GM21619 (cell line): ENCODE data around the gene HARS1.
A peak's percentile ranks its signal among the peaks of the same experiment; 100 is the strongest.
"Not testable (repeated sequence)": the region's sequence is repeated elsewhere in the genome, so short reads cannot be mapped to it uniquely, and the experiment has no call there.

Source experiments
- ATAC-seq: cut with Tn5 transposase; IDR thresholded peaks from one replicate; pipeline ENCODE4 v1.9.1; 2021; ENCODE audit not compliant: unreplicated experiment

The HARS1 gene

DNA sequence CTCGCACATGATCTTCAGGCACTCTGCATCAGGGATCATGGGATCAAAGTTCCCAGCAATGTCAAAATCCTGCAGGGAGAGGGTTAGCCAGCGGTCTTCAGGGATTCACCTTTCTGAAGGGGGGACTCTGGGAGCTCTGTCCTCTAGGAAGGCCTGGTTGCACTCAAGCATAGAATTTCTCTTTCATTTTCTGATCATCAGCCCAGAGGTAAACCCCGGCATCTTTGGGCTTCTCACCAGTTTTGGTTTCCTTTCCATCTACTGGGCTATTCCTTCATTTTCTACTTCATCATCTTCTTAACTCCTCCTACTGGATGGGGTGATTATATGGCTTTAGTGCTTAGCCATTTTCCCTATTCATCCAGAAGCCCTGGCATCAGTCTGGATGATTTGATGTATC, 13.2 kb downstream of the HARS1 start:
- peak; percentile 56 for ATAC-seq

DNA sequence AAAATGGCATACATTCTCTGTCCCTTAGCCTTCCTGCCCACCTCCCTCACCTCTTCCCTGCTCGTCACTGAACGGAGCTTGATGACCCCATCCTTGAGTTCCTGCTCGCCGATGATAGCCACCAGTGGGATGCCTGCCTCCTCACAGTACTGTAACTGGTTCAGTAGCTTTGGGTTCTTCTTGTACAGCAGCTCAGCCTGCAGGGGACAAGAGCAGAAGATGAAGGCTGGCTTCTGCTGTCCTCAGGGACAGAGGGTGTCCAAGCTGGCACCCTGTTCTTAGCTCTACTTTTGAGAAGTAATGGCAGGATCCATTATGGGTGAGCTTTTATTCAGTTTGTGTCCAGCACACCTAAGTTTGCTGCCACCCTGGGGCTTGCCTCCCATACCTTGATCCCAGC, 16.5 kb downstream of the HARS1 start:
- no peak for ATAC-seq

DNA sequence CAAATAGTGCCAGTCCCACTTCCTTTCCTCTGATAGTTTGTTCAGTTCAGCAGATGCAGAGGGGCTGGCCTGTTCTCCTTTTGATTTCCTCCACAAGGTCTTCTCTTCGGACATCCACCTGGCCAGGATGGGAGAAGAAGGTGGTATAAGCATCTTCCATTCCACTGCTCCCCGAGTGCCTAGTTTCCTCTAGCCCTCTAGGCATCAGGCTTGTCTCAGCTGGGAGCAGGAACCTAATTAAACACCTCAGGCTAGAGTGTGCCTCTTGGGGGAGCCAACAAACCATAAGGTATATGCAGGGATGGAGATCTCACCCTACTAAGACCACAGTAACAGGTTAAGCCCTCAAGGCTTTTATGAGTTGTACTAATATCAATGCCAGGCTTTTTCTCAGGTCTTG, 17.0 kb downstream of the HARS1 start:
- no peak for ATAC-seq

- ATAC-seq = no peak
Measured at GRCh38 chr5:140673187-140673976, 17.8 kb downstream of the HARS1 start, which contains the start of gene DND1. DND1 (minus strand) TSS chr5:140673576; CDS start chr5:140673542, 34 bp downstream.

GRCh38 chr5:140672455-140673186, 18.5 kb downstream of the HARS1 start:
- ATAC-seq = no peak

DNA sequence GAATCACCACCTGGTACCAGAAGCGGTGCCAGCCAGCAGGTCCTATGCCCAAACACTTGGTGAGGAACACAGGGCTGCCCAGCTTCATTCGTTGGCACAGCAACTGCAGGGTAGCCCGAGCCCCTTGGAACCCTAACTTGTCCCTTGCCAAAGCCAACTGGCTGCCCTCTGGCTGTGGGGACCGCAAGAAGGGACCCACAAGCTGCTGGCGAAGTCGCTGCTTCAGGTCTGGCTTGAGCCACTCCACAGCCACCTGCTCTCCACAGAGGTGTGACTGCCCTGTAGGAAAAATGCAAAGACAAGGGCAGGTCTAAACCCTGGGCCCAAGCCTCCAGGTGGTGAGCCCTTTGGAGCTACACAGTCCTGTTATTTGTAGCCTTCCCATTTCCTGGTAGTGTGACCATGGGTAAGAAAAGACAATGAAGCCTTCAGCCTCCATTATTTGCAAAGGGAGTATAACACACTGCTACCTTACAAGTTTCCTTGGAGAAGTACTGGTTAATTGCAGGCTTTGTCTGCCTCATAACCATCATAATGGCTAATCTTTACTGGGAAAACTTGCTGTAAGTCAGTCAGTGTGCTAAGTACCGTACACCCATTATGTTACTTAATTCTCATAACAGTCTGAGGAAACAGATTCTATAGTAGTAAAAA, 19.6 kb downstream of the HARS1 start:
- ATAC-seq = no peak

GRCh38 chr5:140671035-140671434, 20.1 kb downstream of the HARS1 start:
- ATAC-seq = not testable (repeated sequence)

- ATAC-seq = peak; percentile 96
Measured at GRCh38 chr5:140664359-140665119, 26.6 kb downstream of the HARS1 start, which contains the start of gene WDR55. WDR55 (plus strand) TSS chr5:140664904; CDS start chr5:140664913, 9 bp downstream.

- ATAC-seq = peak; percentile 3
Measured at GRCh38 chr5:140664030-140664358, 27.2 kb downstream of the HARS1 start.

- not testable (repeated sequence) for ATAC-seq
Measured at GRCh38 chr5:140660371-140660770, 30.8 kb downstream of the HARS1 start.

- no peak for ATAC-seq
Measured at GRCh38 chr5:140658870-140659269, 32.3 kb downstream of the HARS1 start.

GRCh38 chr5:140647042-140647419, 44.1 kb downstream of the HARS1 start:
- peak; percentile 38 for ATAC-seq

GRCh38 chr5:140642718-140643117, 48.5 kb downstream of the HARS1 start:
- no peak for ATAC-seq

DNA sequence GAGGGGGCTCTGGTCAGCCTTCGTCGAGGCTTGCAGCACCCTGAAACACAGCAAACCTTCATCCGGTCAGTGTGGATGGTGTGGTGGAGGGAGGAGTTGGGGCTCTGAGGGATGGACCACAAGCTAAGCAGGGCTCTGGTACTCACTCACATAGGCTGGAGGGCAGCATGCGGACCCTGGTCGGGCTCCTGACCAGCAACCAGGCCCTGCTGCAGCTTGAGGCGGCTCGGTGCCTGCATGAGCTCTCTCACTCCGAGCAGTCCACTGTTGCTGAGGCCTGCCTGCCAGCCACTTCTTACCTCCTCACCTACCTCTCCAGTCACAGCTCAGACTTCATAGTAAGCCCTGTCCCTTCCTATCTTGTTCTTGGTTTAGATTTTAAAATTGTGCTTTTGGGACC, 49.5 kb downstream of the HARS1 start:
- no peak for ATAC-seq

DNA sequence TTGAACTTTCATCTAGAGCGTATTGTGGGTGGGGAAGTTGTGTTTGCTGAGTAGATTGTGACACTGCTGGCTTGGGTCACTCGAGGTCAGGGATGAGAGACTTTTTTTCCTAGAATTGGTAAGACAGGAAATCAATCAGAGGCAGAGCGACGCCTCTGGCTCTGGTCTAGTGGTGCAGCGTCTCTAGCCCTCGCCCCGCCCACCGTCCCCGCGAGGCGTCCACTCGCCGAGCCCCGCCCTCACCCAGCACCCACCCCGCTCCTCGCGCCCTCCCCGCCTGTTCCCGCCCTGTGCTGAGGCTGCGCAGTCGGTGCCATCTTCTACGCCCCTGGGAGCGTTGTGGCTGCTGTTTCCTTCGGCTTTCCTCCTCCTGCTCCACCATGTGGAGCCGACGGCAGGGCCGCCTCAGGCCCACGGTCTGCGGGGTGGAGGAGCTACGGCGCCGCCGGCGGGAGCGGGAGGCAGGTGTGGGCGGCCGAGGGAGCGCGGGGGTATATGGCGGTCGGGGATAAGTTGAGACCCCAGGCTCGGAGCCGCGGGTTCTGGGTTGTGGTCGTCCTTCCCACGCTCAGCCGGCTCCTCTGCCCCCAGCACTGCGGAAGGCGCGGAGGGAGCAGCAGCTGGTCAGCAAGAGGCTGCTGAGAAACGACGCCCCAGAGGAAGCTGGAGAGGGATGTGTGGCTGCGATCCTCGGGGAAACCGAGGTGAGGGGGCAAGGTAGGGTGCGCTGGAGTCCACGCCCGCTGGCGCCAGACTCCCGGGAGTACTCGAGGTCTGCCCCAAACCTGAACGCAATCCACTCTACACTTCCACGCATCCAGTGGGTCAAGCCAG, 51.8 kb downstream of the HARS1 start, which contains the start of gene TMCO6:
TMCO6 (plus strand) TSS at position 304 of the 834 bp plus-strand sequence; CDS start at position 381, 77 bp downstream.
- ATAC-seq = peak; percentile 91

GRCh38 chr5:140638898-140639147, 52.3 kb downstream of the HARS1 start:
- ATAC-seq = not testable (repeated sequence)

DNA sequence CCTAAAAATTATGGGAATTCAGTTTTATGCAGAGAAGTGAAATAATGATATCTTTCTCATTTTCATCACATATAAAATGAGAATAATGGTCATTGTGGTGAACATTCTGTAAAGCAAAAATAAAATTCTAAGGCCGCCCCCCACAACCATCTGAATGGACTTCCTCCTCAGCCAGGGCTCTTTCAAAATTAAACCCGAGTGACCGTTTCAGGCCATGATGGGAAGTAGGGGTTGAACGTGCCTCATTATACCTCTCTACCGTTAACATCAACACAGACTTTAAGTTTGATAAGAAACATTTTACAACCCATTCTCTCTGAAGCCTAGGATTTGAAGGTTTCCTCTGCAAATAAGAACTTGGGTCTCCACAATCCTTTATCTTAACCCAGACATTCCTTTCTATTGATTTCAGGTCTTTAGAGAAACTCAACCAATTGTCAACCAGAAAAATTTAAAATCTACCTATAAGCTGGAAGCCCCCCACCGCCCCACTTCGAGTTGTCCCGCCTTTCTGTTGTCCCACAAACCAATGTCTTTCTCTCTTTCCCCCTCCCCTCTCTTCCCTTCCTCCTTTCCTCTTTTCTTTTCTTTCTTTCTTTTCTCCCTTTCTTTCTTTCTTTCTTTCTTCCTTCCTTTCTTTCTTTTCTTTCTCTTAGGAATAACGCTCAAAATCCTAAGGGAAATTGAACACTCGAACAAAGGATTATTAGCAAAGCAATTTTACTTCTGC, 53.6 kb downstream of the HARS1 start:
- no peak for ATAC-seq

DNA sequence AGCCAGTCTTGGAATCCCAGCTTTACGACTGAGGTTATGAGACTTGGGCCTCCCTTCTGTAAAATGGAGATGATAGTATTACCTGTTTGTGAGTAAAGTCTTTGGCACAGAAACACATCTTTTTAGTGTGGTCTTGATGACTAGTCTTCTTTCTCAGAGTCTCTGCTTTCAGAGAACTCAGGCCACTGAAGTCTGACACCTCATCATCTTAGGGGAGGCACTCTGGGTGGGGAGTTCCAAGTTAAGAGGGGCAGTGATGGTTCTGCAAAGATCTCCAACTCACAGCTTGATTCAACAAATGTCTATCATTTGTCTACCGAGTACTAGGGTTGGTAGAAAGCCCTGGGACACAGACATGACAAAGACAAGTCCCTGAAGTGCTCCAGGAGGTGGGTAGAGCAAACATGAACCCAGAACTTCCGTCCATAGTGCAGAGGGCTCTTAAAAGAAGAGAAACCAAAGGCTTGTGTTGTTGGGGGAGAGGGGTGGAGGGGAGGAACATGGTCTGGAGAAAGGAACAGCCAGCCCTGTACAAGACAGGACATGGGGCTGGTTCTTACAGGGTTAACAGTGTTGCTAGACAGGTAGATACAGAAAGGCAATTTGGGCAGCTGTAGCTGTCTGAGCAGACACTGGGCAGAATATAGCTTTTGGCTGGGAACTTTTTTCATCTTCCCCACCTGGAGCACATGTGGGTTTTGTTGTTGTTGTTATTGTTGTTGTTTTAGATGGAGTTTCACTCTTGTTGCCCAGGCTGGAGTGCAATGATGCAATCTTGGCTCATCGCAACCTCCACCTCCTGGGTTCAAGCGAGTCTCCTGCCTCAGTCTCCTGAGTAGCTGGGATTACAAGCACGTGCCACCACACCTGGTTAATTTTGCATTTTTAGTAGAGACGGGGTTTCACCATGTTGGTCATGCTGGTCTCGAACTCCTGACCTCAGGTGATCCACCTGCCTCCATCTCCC, 55.6 kb downstream of the HARS1 start:
- ATAC-seq = no peak
